ENCODE data around the gene GAS2. TPM values are rescaled to one million over a fixed set of nuclear protein-coding genes. Genes with fewer than 3 reads are reported as not detected.

The GAS2 gene
- polyA plus RNA-seq, 1 experiment, result 0.52 TPM

DNA sequence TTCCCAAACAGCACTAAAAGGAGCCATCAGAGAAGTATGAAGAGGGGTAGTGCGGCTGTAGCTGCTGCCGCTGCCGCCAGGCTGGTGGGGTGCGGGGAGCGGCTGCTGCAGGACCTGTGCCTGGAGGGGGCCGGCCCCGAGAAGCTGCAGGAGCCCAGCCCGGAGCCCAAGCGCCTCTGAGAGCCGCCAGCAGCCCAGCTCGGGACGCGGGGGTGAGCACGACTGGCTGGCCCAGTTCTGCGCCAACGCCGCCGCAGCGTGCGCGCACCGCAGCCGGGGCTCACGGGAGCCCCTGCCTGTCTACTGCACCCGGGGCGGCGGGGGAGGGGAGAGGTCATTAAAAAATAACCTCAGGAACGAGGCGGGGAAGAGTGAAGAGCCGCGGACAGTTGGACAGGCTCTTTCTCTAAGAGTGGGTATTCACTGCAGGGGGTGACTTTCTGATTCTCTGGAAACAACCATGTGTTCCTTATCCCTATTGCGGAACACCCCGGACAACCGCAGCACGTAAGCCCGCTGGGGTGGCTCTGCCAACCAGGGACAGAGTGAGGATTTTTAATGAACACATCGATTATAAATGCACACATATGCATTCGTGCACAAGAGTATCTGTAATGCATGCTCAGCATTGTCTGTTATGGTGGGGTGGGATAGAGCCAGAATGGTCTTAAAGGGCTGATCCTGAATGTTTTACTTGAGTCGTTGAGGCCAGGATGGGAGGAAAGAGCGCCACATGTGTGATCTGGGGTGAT is 453 bp downstream of the GAS2 start:
- no peak for TF ChIP-seq CTCF (IDR thresholded peaks at IDR 0.05; ENCODE audit: insufficient read depth, low read depth, low read length)
- DNase-seq (ENCODE audit: low read depth), result no peak
- Histone ChIP-seq H3K27me3 (ENCODE audit: control insufficient read depth, insufficient read depth, low read length) (no peaks in the 10 kb centered on the region), H3K36me3 (ENCODE audit: control insufficient read depth, insufficient read depth, low read length) (no peaks in the 10 kb centered on the region), H3K4me3 (ENCODE audit: low read depth, low read length) (no peak overlapping the region; the same call in 1 of the 2 replicates)
- ChIA-PET POLR2A (no interaction called here), CTCF (no interaction called here)

DNA sequence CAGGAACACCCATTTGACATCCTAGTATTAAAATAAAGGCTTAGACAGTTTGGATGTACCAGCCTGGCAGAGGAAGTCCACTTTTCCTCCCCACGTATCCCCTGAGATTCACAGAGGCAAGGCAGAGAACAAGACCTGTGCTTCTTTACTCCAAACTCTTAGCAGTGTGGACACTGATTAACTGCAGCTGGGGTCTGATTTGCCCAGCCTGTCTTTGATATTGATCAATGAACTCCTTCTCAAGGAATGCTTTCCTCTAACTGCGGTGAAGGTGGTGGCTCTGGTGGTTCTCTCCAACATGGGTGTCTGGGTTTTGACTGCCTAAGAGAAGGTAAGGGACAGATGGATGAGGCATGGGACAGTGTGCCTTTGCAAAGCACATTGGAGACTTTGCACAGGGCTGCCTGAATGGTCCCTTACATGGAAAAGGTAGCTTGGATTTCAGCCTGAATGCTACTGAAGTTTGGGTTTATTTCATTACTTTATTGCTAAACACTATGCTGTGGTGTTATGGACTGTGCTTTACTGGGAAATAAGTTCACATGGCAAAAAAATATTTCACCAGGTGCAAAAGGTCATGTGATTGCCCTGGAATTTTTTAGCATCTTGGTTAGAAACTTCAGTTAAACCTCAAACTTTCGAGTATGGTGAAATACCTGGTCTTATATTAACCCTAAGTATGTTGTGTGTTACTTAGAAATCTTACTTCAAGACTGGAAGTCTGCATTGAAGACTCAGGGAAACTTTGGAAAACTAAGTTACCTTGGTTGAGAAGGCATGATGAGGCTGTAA is 1.8 kb downstream of the GAS2 start:
- POLR2A ChIA-PET, result no interaction called here
- Histone ChIP-seq H3K36me3 (ENCODE audit: control insufficient read depth, insufficient read depth, low read length) (no peaks in the 10 kb centered on the region), H3K27me3 (ENCODE audit: control insufficient read depth, insufficient read depth, low read length) (no peaks in the 10 kb centered on the region)

DNA sequence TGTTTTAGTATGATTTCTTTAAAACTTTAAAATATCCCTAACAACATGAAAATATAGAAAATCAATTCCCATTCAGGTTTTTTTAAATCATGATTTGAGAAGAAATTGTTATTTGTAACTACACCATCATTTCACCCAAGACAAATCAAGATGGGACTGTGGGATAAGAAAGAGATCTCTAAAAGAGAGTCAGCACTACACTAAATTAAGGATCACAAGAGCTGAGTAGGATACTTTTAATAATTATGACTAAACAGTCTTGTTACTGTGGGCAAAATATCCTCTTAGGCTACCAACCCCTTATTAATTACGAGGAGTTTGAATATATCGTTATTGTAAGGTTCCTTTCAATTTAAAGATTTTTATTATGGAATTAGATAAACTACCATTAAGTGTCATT is 3.0 kb downstream of the GAS2 start:
- Histone ChIP-seq H3K4me3 (ENCODE audit: low read depth, low read length) (no peak overlapping the region), H3K36me3 (ENCODE audit: control insufficient read depth, insufficient read depth, low read length) (no peaks in the 10 kb centered on the region), H3K27me3 (ENCODE audit: control insufficient read depth, insufficient read depth, low read length) (no peaks in the 10 kb centered on the region)
- ChIA-PET CTCF (no interaction called here), POLR2A (no interaction called here)
- no peak for TF ChIP-seq CTCF (IDR thresholded peaks at IDR 0.05; ENCODE audit: insufficient read depth, low read depth, low read length)
- DNase-seq (ENCODE audit: low read depth), result no peak

More for the DNA sequence above, 1.8 kb downstream of the GAS2 start:
- H3K4me3 ChIP-seq (ENCODE audit: low read depth, low read length), result no peak overlapping the region
- CTCF ChIA-PET, result no interaction called here
- TF ChIP-seq CTCF (IDR thresholded peaks at IDR 0.05; ENCODE audit: insufficient read depth, low read depth, low read length), result no peak
- no peak for DNase-seq (ENCODE audit: low read depth)

GRCh38 chr11:22670830-22671229 is 4.4 kb downstream of the GAS2 start:
- H3K36me3 ChIP-seq (ENCODE audit: control insufficient read depth, insufficient read depth, low read length), result no peaks in the 10 kb centered on the region
- POLR2A ChIA-PET, result no interaction called here
- CTCF ChIA-PET, result interaction anchor here (0.5 kb wide), 1 partner anchor 324 kb away, joined by 4 read pairs; no protein-coding TSS in a partner anchor
- H3K27me3 ChIP-seq (ENCODE audit: control insufficient read depth, insufficient read depth, low read length), result no peaks in the 10 kb centered on the region
- no peak overlapping the region for H3K4me3 ChIP-seq (ENCODE audit: low read depth, low read length)
- no peak for TF ChIP-seq CTCF (IDR thresholded peaks at IDR 0.05; ENCODE audit: insufficient read depth, low read depth, low read length)
- DNase-seq (ENCODE audit: low read depth), result no peak

DNA sequence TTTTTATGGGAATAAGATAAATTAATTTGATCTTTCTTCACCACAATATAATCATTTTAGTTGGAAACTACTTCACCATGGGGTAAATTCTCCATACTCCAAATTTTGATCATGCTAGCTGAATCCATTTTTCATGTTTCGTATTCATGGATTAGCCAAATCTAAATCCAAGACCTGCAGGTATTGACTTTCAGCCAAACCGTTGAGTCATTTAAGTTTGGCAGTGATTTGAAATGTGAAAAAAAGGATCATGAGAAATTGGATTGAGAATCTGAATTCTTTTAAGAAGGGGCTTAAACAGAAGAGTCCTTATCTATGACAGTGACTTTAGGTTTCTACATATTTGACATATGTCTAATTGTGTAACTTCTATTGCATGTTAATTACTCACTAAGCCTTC is 5.3 kb downstream of the GAS2 start:
- ChIA-PET POLR2A (no interaction called here), CTCF (no interaction called here)
- no peak for DNase-seq (ENCODE audit: low read depth)
- TF ChIP-seq CTCF (IDR thresholded peaks at IDR 0.05; ENCODE audit: insufficient read depth, low read depth, low read length), result no peak
- no peaks in the 10 kb centered on the region for H3K36me3 ChIP-seq (ENCODE audit: control insufficient read depth, insufficient read depth, low read length)
- H3K4me3 ChIP-seq (ENCODE audit: low read depth, low read length), result no peak overlapping the region
- no peaks in the 10 kb centered on the region for H3K27me3 ChIP-seq (ENCODE audit: control insufficient read depth, insufficient read depth, low read length)
